GM12878 (cell line): ENCODE data around the gene KLHL26. TPM values are rescaled to one million over a fixed set of nuclear protein-coding genes. Genes with fewer than 3 reads are reported as not detected.

Experiments
- ATAC-seq: fragments of 200-7000 bp; cut with Tn5 transposase; 3 replicates; pipeline ENCODE4 v1.9.1; 2020; ENCODE audit warnings: mild to moderate bottlenecking, moderate library complexity
- BruUV-seq: library from RNA; stranded (reverse); fragments of 400-500 nt; replicated peaks from 2 replicates; lab custom pipeline; 2021; lab: Mats Ljungman, UMichigan
- CTCF ChIA-PET: fragments of 300-600 bp; sonication (Branson Sonifier 250); formaldehyde crosslinking; extraction: SDS; loops from one replicate; lab custom pipeline; 2021; ENCODE audit warnings: inconsistent platforms; lab: Yijun Ruan, JAX
- POLR2A ChIA-PET: fragments of 350-600 bp; formaldehyde crosslinking; extraction: SDS; loops from one replicate; lab custom pipeline; 2021; ENCODE audit warnings: inconsistent platforms; lab: Charles Lee
- RAD21 ChIA-PET: fragments of 300-600 bp; sonication (Branson Sonifier 250); formaldehyde crosslinking; loops from one replicate; lab custom pipeline; 2023; ENCODE audit warnings: antibody characterized with exemption; ENCODE audit not compliant: unreplicated experiment; lab: Charles Lee
- SMC1A ChIA-PET: fragments of 300-600 bp; sonication (Branson Sonifier 250); formaldehyde crosslinking; loops from one replicate; lab custom pipeline; 2023; ENCODE audit not compliant: unreplicated experiment, uncharacterized antibody; lab: Charles Lee
- DNase-seq: peaks from one replicate; pipeline ENCODE4 v3.0.0-alpha.2; 2011; ENCODE audit warnings: low read depth, low spot score
- FAIRE-seq: peaks from 3 replicates; lab custom pipeline; 2011; peaks lifted over from hg19 to GRCh38; lab: Jason Lieb, UNC
- H2AFZ ChIP-seq: 2 replicates; pipeline ENCODE4 v1.6.0; 2011; ENCODE audit warnings: low read depth, low read length, control low read depth; ENCODE audit not compliant: control insufficient read depth
- H3K27ac ChIP-seq: 2 replicates; pipeline ENCODE4 v1.5.1; 2011; ENCODE audit warnings: control low read depth; ENCODE audit not compliant: control insufficient read depth, insufficient read depth
- H3K27me3 ChIP-seq, 2 experiments: replicated peaks in 1 of 2; 2 replicates each; pipeline versions ENCODE4 v1.6.0 to v1.6.1; 2011; ENCODE audit warnings: low read length in 1 of 2; ENCODE audit not compliant: control insufficient read depth in 2 of 2, insufficient read depth in 2 of 2
- H3K36me3 ChIP-seq, 2 experiments: 2 replicates each; pipeline ENCODE4 v1.5.1; 2011; ENCODE audit warnings: low read length in 1 of 2; ENCODE audit not compliant: control insufficient read depth in 2 of 2, insufficient read depth in 2 of 2
- H3K4me1 ChIP-seq: 2 replicates; pipeline ENCODE4 v1.6.1; 2011; ENCODE audit warnings: mild to moderate bottlenecking, low read length, moderate library complexity, mixed read lengths; ENCODE audit not compliant: control insufficient read depth, insufficient read depth
- H3K4me2 ChIP-seq: 2 replicates; pipeline ENCODE4 v1.6.0; 2011; ENCODE audit warnings: control low read depth; ENCODE audit not compliant: control insufficient read depth, insufficient read depth
- H3K4me3 ChIP-seq: fragments of 200-600 bp; sonication (generic); 2 replicates; pipeline ENCODE4 v1.5.1; 2016
- H3K79me2 ChIP-seq: 2 replicates; pipeline ENCODE4 v1.6.0; 2011; ENCODE audit warnings: low read length; ENCODE audit not compliant: control insufficient read depth, insufficient read depth
- H3K9ac ChIP-seq: 2 replicates; pipeline ENCODE4 v1.8.0; 2011; ENCODE audit warnings: low read length, control low read depth, mixed read lengths; ENCODE audit not compliant: control insufficient read depth, insufficient read depth
- H3K9me3 ChIP-seq: replicated peaks from 3 replicates; pipeline ENCODE4 v1.5.1; 2011; ENCODE audit warnings: mild to moderate bottlenecking, low read length; ENCODE audit not compliant: control insufficient read depth, insufficient read depth
- H4K20me1 ChIP-seq: 2 replicates; pipeline ENCODE4 v1.6.0; 2011; ENCODE audit not compliant: control insufficient read depth, insufficient read depth
- ATF7 ChIP-seq: fragments of 450-650 bp; IDR thresholded peaks from 2 replicates; pipeline ENCODE4 v1.6.1; 2016; ENCODE audit warnings: low read depth, mild to moderate bottlenecking
- BHLHE40 ChIP-seq, 2 experiments: fragments of 450-650 bp in 1 of 2; IDR thresholded peaks; 2 replicates each; pipeline ENCODE4 v1.6.1; 2011 to 2017; ENCODE audit warnings: low read depth in 2 of 2, borderline replicate concordance in 1 of 2, improper control_type of control experiment in 1 of 2, low read length in 1 of 2, mild to moderate bottlenecking in 1 of 2
- E4F1 ChIP-seq: fragments of 450-650 bp; IDR thresholded peaks from 2 replicates; pipeline ENCODE4 v1.6.1; 2018; ENCODE audit warnings: borderline replicate concordance, mild to moderate bottlenecking; ENCODE audit not compliant: partially characterized antibody
- HDGF ChIP-seq: fragments of 450-650 bp; IDR thresholded peaks from 2 replicates; pipeline ENCODE4 v1.6.1; 2016; ENCODE audit warnings: antibody characterized with exemption
- LARP7 ChIP-seq: fragments of 450-650 bp; IDR thresholded peaks from 2 replicates; pipeline ENCODE4 v1.6.1; 2017; ENCODE audit warnings: mild to moderate bottlenecking
- MLLT1 ChIP-seq: fragments of 450-650 bp; IDR thresholded peaks from 2 replicates; pipeline ENCODE4 v1.6.1; 2016; ENCODE audit warnings: mild to moderate bottlenecking
- NBN ChIP-seq: fragments of 450-650 bp; IDR thresholded peaks from 2 replicates; pipeline ENCODE4 v1.6.1; 2016
- PKNOX1 ChIP-seq: fragments of 450-650 bp; IDR thresholded peaks from 2 replicates; pipeline ENCODE4 v1.6.1; 2016; ENCODE audit warnings: mild to moderate bottlenecking
- POLR2AphosphoS2 ChIP-seq: IDR thresholded peaks from 2 replicates; pipeline ENCODE4 v1.6.1; 2011; ENCODE audit warnings: low read depth, mild to moderate bottlenecking, low read length, improper control_type of control experiment, moderate library complexity
- RB1 ChIP-seq: fragments of 450-650 bp; formaldehyde crosslinking; IDR thresholded peaks from 2 replicates; pipeline ENCODE4 v1.6.1; 2017; ENCODE audit warnings: mild to moderate bottlenecking, borderline replicate concordance
- RCOR1 ChIP-seq: conservative IDR thresholded peaks from 2 replicates; pipeline ENCODE4 v1.6.1; 2012; ENCODE audit warnings: low read depth, low read length, improper control_type of control experiment
- RFX5 ChIP-seq: IDR thresholded peaks from 2 replicates; pipeline ENCODE4 v1.6.1; 2011; ENCODE audit warnings: low read depth, low read length, improper control_type of control experiment
- SP1 ChIP-seq: IDR thresholded peaks from one replicate; pipeline ENCODE4 v1.6.1; 2011; ENCODE audit warnings: low read depth, low read length
- SPI1 ChIP-seq: IDR thresholded peaks from 2 replicates; pipeline ENCODE4 v1.6.1; 2011; ENCODE audit warnings: low read depth, mild to moderate bottlenecking, low read length, moderate library complexity, borderline replicate concordance; ENCODE audit not compliant: insufficient read depth
- TARDBP ChIP-seq: IDR thresholded peaks from 2 replicates; pipeline ENCODE4 v1.6.1; 2016; ENCODE audit warnings: borderline replicate concordance
- USF1 ChIP-seq: IDR thresholded peaks from 2 replicates; pipeline ENCODE4 v1.6.1; 2011; ENCODE audit warnings: borderline replicate concordance, low read depth, mild to moderate bottlenecking, moderate library complexity, mixed read lengths, low read length; ENCODE audit not compliant: insufficient read depth; ENCODE audit errors: extremely low read length
- ZNF274 ChIP-seq: IDR thresholded peaks from one replicate; pipeline ENCODE4 v1.8.0; 2011; ENCODE audit not compliant: insufficient read length, insufficient read depth
- WGBS: methylation state at CpG from one replicate; pipeline ENCODE4 v1.1.6; 2016; ENCODE audit warnings: low lambda C conversion rate; ENCODE audit not compliant: insufficient replicate concordance, insufficient coverage; ENCODE audit errors: missing lambda C conversion rate; 5-methylcytosine and 5-hydroxymethylcytosine counted together
- in situ Hi-C: fragments of 300-500 bp; cut with MboI; formaldehyde crosslinking; loops from 9 replicates; pipeline ENCODE4 v1.14.3; 2018; ENCODE audit warnings: mixed read lengths
- intact Hi-C: fragments of 100-400 bp; cut with micrococcal nuclease; formaldehyde crosslinking; loops from one replicate; pipeline ENCODE4 v1.14.2; 2022; ENCODE audit not compliant: unreplicated experiment
- polyA plus RNA-seq, 11 experiments: library from polyadenylated mRNA; depleted of rRNA in 4 of 11; unstranded in 6 of 11; stranded (reverse) in 5 of 11; fragments of >200 nt; fragmentation: Nextera tagmentation in 4 of 11; fragmentation: Illumina TruSeq in 1 of 11; extraction: Ambion mirVana in 4 of 11; extraction: Trizol in 1 of 11; gene quantifications; 1 replicate in 1 of 11; 2 replicates in 10 of 11; pipeline versions ENCODE4 v1.2.1 to v1.2.3, GENCODE V29; 2011 to 2016; ENCODE audit warnings: inconsistent platforms in 2 of 11, missing spikeins in 2 of 11, low read depth in 1 of 11
- total RNA-seq, 4 experiments: library from RNA; depleted of rRNA in 3 of 4; stranded (reverse); fragments of >200 nt in 3 of 4; fragmentation: Illumina TruSeq in 1 of 4; extraction: Trizol in 1 of 4; gene quantifications; 2 replicates each; pipeline versions ENCODE4 v1.2.1 to v1.2.3, GENCODE V29; 2013 to 2021

Gene KLHL26
- total and polyA plus RNA-seq, 10 of the 15 experiments (the other 5 are each of a cell fraction or from before 2014, with no cell fraction given): 0.18 to 14.6 (median 2.9) TPM

- 1% methylated on average over 25 of the region's 44 CpGs for WGBS
- Histone ChIP-seq H3K4me1 (peaks cover 9% of the 10 kb centered on the region), H3K36me3 (no peaks in the 10 kb centered on the region), H3K79me2 (peaks cover 14% of the 10 kb centered on the region), H3K27me3 (no peaks in the 10 kb centered on the region), H3K4me3 (peak overlapping the region; percentile 72), H3K9me3 (no peaks in the 10 kb centered on the region), H4K20me1 (no peaks in the 10 kb centered on the region), H3K9ac (no peak overlapping the region; the same call in 1 of the 2 replicates), H3K4me2 (peak overlapping the region; percentile 92), H3K27ac (peak overlapping the region; percentile 31; the same call in 1 of the 2 replicates), H2AFZ (peak overlapping the region; percentile 99)
- ChIA-PET RAD21 (no interaction called here), POLR2A (no interaction called here), SMC1A (no interaction called here), CTCF (no interaction called here)
- in situ Hi-C loops (no loop called here), intact Hi-C loops (loop anchor here (1.0 to 2.0 kb wide), 2 partner anchors 114 to 282 kb away; partner anchors contain the start of genes COPE, DDX49 and ELL)
- ATAC-seq (peak; percentile 96), DNase-seq (peak; percentile 83), FAIRE-seq (peak; percentile 98)
- BruUV-seq: no TSS peak
- TF ChIP-seq SP1 (peak; percentile 9), TARDBP (no peak), LARP7 (no peak), ZNF274 (no peak), HDGF (peak; percentile 100), NBN (peak; percentile 91), RCOR1 (no peak), E4F1 (peak; percentile 19), PKNOX1 (peak; percentile 48; the same call in 1 of the 2 replicates), RB1 (peak; percentile 49; the same call in 1 of the 2 replicates), BHLHE40 (IDR thresholded peaks at IDR 0.05; ENCODE audit: borderline replicate concordance in 1 of 2, low read depth in 2 of 2, low read length in 1 of 2) (peak; percentile 72; a peak in 3 of 4 replicates), SPI1 (peak; percentile 8; the same call in 1 of the 2 replicates), USF1 (peak; percentile 20), MLLT1 (peak; percentile 76), RFX5 (no peak), POLR2AphosphoS2 (no peak), ATF7 (0 out of 2 replicates have a peak, but pooled peaks have one; percentile 30)
These were observed 452 bp upstream of the KLHL26 start for GRCh38 chr19:18636183-18636968.
